HG02981 (cell line): ENCODE measurements around the gene RHCE.
"Not testable (repeated sequence)": the region's sequence is repeated elsewhere in the genome, so short reads cannot be mapped to it uniquely, and the experiment has no call there.

ENCODE experiments used
- ATAC-seq: cut with Tn5 transposase; IDR thresholded peaks from one replicate; pipeline ENCODE4 v1.9.1; 2021; ENCODE audit warnings: mild to moderate bottlenecking, moderate library complexity; ENCODE audit not compliant: unreplicated experiment

The RHCE gene

DNA sequence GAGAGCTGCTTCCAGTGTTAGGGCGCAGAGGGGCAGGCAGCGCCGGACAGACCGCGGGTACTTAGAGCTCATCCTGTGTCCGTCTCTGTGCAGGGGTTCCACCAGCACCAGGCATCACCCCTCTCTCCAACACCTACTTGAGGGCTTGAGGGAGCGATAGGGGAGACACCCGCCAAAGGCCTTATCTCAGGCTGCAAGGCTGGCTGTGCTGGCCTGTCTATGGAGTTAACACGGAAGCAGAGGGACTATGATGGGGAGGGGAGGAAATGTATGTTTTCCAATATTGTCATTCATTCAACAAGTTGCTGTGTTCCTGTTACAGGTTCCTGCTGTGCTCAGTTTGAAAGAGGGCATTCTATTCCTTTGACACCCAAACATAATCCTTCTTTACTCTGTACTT, at the start of gene RHCE:
Gene RHCE, minus strand, starts transcription at position 111 of the 400 bp plus-strand sequence. Its CDS starts 39 bp downstream, at position 72.
- not testable (repeated sequence) for ATAC-seq

GRCh38 chr1:25469177-25469576, 48.6 kb upstream of the RHCE start:
- no peak for ATAC-seq

GRCh38 chr1:25468033-25468432, 47.4 kb upstream of the RHCE start:
- no peak for ATAC-seq

DNA sequence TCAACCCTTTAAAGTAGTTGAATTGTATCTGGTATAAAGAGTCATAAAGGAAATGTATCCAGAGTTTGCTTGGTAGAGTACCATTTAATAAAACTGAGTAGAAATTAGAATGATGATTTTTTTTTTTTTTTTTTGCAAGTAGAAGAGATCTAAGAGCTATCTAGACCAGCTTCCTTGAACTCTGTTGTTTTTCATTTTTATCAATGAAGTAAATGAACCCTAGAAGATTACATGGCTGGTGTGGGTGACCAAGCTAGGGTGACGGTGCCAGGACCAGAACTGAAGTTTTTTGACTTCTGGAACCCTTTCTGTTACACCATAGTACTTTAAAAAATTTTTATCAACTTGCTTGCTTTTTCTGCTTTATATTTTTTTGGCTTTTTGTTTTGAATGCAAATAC, 47.0 kb upstream of the RHCE start:
- no peak for ATAC-seq

GRCh38 chr1:25467193-25467592, 46.6 kb upstream of the RHCE start:
- no peak for ATAC-seq

DNA sequence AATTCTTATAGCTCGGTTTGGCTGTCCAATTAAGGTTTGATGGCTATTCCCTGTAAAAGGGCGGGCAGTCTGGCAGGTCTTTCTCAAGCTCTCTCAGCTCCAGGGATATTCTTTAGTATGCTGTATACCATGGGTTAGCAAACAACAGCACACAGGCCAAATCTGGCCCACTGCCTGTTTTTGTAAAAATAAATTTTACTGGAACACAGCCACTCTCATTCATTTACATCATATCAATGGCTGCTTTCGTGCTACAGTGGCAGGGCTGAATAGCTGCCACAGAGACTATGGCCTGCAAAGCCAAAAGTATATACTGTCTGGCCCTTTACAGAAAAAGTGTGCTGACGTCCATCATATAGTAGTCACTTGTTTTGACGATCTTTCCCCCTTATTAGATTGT, 42.1 kb upstream of the RHCE start:
- ATAC-seq: no peak

GRCh38 chr1:25461849-25462248, 41.2 kb upstream of the RHCE start:
- ATAC-seq: no peak

DNA sequence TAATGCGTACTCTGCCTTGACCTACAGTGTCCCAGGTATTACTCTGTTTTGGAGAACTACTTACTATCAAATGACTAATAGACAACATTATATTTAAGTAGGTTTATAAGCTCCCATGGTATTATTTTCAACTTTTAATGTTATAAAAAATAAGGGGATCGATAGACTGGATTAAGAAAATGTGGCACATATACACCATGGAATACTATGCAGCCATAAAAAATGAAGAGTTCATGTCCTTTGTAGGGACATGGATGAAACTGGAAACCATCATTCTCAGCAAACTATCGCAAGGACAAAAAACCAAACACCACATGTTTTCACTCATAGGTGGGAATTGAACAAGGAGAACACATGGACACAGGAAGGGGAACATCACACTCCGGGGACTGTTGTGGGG, 40.2 kb upstream of the RHCE start:
- ATAC-seq: not testable (repeated sequence)

DNA sequence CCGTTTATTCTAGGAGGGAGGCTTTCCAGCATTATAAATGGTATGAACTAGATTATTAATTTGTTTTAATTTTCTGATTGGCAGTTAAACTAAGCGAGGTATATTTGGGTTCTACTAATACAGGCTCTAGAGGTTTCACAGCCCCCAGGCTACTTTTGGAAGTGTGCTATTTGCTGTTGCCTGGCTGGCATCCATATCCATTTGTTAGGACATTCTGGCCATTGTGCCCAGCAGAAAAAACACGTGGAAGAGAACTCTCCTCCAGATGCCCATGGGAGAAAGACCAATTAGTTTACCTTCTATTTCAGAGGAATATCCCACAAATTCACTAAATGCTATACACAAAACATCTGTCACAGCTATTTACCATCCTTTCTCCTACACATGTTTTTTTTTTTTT, 39.4 kb upstream of the RHCE start:
- ATAC-seq: no peak

- ATAC-seq: no peak
Observed at GRCh38 chr1:25458541-25459298, 38.1 kb upstream of the RHCE start.

- no peak for ATAC-seq
Observed at GRCh38 chr1:25456502-25456901, 35.9 kb upstream of the RHCE start.

DNA sequence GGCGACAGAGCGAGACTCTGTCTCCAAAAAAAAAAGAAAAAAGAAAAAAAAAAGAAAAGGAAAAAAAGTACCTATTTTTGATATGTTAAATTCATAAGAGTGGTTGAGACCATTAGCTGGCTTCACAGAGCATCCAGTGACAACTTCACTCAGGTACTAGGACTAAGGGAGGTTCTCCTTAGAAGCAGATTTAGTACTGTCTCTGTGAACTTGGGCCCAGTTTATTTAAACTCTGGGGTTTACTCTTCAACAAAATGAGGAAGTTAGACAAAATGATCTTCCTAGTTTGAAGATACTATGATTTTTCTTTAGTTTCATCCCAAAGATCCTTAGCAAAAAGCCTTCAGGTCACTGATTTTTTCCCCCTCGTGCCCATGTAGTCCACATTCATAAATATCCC, 31.3 kb upstream of the RHCE start:
- no peak for ATAC-seq

DNA sequence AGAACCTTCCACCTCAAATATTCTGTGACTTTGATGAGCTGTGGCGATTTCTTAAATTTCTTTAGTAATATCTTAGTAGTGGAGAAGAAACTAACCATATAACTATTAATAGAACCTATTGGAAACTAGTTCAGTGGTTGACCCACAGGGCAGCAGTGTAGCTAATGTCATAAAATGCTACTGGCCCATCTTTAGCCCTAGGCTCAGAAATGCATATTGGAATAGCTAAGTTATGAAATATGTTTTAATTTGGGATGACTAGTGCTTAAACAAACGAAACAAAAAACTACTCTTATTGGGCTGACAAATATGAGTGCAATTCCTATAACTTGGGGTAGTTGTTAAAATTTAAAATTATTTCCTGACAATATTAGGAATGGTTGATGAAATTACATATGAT, 30.3 kb upstream of the RHCE start:
- no peak for ATAC-seq

DNA sequence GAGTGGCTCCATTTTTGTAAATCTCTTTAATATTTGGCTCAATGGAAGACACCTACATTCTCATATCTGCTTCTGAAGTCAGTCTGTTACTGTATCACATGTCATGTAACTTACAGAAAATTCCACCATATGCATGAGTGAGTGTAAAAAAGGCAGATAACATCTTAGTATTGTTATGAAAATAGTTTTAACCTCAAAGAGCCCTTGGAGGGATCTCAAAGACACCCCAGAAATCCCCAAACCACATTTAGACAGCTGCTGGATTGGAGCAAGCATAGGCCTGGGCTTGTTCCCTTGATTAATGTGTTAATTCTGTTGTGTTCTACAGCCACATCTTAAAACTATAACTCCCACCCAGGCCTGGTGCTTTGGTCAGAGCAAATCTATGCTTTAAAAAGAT, 26.9 kb upstream of the RHCE start:
- peak; percentile 71 for ATAC-seq

DNA sequence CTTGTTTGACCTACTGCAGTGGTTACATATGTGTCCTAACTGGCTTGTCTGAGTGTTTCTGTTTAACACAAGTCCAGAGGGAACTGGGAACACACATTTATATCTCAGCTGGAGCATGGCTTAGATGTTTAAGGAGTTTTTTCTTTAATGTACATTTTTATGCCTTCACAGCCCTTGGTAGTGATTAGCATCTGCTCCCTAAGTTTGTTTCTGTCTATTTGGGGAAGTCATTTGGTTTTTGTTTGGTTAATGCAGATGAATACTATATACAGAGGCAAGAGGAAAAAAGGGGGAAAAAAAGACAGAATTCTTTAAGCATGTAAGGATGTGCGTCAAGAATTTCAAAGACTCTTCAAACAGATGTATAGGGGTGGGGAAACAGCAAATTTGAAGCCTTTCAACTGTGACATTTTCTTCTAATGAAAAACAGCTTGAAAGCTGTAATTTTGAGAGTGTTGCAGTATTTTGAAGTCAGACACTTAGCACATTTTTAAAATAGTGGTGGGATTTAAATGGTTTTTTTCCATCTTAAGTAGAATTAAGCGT, 25.4 kb upstream of the RHCE start:
- ATAC-seq: no peak

GRCh38 chr1:25444604-25445003, 24.0 kb upstream of the RHCE start:
- ATAC-seq: not testable (repeated sequence)

GRCh38 chr1:25443030-25443699, 22.5 kb upstream of the RHCE start:
- ATAC-seq: no peak

DNA sequence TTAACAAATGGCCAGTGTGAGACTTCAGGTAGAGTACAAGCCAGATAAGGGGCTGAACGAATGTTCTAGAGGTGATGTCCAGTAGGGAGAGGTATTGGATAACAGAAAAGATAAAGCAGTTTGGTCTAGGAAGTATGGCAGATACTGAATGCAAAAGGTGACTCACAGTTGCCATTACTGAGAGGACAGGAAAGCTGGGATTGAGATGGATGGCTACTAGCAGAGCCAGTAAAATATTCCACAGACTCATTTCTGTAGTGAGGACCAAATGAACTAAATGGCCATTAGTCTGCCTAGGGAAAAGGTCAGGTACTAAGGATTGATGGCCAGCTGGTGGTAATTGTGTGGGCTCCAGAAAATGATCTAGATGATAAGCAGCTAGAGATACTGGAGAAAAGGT, 21.6 kb upstream of the RHCE start:
- no peak for ATAC-seq

- no peak for ATAC-seq
Observed at GRCh38 chr1:25439287-25439686, 18.7 kb upstream of the RHCE start.

DNA sequence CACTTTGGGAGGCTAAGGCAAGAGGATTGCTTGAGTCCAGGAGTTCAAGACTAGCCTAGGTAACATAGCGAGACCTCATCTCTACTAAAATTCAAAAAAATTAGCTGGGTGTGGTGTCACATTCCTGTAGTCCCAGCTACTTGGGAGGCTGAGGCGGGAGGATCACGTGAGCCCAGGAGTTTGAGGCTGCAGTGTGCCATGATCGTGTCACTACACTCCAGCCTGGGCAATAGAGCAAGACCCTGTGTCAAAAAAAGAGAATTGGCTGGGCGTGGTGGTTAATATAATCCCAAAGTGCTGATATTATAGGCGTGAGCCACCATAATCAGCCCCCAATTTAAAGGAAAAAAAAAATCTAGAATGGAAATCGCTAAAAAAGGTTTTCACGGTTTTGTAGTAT, 17.0 kb upstream of the RHCE start:
- no peak for ATAC-seq

DNA sequence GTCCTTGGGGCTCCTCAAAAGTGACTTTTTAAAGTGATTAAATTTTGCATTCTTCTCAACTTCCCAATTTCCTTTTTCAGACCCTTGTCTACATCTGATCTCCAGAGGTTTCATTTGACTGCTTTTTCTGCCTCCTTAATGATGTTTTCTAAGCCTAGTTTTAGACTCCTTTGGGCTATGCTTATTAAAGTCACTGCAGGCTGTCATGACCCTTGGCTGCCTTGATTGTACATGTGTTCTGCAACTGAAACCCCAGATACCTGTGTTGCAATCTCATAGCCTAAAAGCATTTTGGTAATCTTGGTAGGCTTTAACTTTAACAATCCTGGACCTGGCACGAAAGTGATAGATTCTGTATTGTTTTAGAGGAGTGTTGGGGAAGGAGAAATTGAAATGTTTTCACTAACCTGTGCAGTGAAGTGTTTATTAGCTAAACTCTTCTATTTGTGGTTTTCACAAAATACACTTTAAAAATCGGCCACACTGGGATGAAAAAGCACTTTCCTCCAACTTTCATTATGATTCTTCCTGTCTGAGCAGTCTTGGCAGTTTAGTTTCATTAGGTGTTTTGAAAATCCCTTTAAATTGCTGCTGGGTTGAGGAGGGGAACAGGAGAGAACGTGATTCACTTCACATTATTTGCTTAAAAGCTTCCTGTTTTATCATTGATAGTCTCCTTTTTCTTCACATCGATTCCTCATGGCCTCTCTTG, 14.9 kb upstream of the RHCE start:
- peak; percentile 32 for ATAC-seq
